Mesothelial cell of epicardium (in vitro differentiated cells): ENCODE data around the gene PADI6. TPM values are rescaled to one million over a fixed set of nuclear protein-coding genes. Genes with fewer than 3 reads are reported as not detected.

Experiments used
- DNase-seq, 2 experiments: peaks; one replicate each; pipeline ENCODE4 v3.0.0; 2021; ENCODE audit warnings: low spot score in 2 of 2; ENCODE audit not compliant: unreplicated experiment in 2 of 2
- H3K27ac Mint-ChIP-seq: 2 replicates; pipeline ENCODE4 v1.8.0; 2021; ENCODE audit warnings: mixed read lengths
- H3K27me3 Mint-ChIP-seq: 2 replicates; pipeline ENCODE4 v1.8.0; 2021; ENCODE audit warnings: low read depth, mixed read lengths
- H3K36me3 Mint-ChIP-seq: 2 replicates; pipeline ENCODE4 v1.8.0; 2021; ENCODE audit warnings: mixed read lengths
- H3K4me1 Mint-ChIP-seq: 2 replicates; pipeline ENCODE4 v1.8.0; 2021; ENCODE audit warnings: mixed read lengths
- H3K4me3 Mint-ChIP-seq: 2 replicates; pipeline ENCODE4 v1.8.0; 2021; ENCODE audit warnings: mild to moderate bottlenecking, moderate library complexity, mixed read lengths
- H3K9me3 Mint-ChIP-seq: 2 replicates; pipeline ENCODE4 v1.8.0; 2021; ENCODE audit warnings: mixed read lengths
- total RNA-seq: library from RNA; stranded (reverse); gene quantifications from 3 replicates; pipeline ENCODE4 v1.2.1, GENCODE V29; 2021
- TF ChIP-seq, protein P1 (sequence below): fragments of 200-600 bp; sonication (generic); IDR thresholded peaks from one replicate; pipeline ENCODE4 v1.5.0; 2021; ENCODE audit warnings: antibody characterized with exemption; ENCODE audit not compliant: unreplicated experiment

Gene PADI6
- total RNA-seq, 1 donor from 2014 or later = not detected

DNA sequence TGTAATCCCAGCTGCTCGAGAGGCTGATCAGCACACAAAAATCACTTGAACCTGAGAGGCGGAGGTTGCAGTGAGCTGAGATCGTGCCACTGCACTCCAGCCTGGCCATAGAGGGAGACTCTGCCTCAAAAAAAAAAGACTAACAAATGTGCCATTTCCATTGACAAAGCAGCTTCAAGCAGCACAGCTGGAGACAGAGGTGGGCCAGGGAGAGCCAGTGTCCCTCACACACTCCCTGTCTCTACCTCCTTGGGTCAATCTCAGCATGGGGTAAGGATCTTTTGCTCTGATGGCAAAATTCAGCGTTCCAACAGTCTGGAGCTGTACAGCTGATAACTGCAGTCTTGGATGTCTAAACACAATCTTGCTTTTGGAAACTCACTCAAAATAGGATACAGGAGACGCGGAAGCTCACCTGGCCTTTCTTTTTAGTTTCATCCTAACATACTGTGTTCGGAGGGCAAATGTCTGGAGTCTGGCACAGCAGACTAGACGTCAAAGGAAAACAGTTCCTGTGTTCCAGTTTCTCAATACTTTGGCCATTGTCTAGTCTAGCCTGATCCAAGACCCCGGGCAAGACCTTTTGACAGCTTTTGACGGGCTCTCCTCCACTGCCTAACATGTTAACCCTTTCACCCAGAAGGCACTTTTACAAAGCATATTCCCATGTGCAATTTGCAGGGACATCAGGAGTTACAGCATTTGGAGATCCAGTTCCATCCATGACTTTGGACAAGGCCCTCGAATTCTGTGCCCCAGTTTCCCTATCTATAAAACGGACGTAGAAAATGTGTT, 64.6 kb downstream of the PADI6 start:
- Mint-ChIP-seq H3K27ac (peak overlapping the region; percentile 71), H3K9me3 (no peaks in the 10 kb centered on the region), H3K4me1 (peaks cover 38% of the 10 kb centered on the region), H3K36me3 (peaks cover 6% of the 10 kb centered on the region), H3K27me3 (peaks cover 3% of the 10 kb centered on the region), H3K4me3 (peak overlapping the region; percentile 73)
- no peak for DNase-seq
- TF ChIP-seq, protein P1, sequence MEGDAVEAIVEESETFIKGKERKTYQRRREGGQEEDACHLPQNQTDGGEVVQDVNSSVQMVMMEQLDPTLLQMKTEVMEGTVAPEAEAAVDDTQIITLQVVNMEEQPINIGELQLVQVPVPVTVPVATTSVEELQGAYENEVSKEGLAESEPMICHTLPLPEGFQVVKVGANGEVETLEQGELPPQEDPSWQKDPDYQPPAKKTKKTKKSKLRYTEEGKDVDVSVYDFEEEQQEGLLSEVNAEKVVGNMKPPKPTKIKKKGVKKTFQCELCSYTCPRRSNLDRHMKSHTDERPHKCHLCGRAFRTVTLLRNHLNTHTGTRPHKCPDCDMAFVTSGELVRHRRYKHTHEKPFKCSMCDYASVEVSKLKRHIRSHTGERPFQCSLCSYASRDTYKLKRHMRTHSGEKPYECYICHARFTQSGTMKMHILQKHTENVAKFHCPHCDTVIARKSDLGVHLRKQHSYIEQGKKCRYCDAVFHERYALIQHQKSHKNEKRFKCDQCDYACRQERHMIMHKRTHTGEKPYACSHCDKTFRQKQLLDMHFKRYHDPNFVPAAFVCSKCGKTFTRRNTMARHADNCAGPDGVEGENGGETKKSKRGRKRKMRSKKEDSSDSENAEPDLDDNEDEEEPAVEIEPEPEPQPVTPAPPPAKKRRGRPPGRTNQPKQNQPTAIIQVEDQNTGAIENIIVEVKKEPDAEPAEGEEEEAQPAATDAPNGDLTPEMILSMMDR = no peak

DNA sequence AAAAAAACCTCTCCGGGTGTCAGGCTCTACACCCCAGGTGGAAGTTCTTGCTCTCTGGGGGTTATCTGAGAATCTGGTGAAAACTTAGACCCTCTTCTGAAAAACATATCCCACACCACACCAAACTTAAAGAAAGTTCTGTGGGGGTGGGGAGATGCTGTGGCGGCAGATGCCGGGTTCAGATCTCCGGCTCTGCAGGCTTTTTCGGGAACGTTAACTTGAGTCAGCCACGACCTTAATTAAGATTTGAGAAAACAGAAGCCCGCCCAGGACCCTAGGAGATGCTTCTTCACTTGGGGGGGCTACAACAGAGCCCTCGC, 65.2 kb downstream of the PADI6 start:
- Mint-ChIP-seq H3K36me3 (peaks cover 3% of the 10 kb centered on the region), H3K4me3 (peak overlapping the region; percentile 73), H3K27ac (peak overlapping the region; percentile 71), H3K9me3 (no peaks in the 10 kb centered on the region), H3K27me3 (peaks cover 6% of the 10 kb centered on the region), H3K4me1 (peaks cover 41% of the 10 kb centered on the region)
- no peak for DNase-seq
- TF ChIP-seq, protein P1 = no peak

DNA sequence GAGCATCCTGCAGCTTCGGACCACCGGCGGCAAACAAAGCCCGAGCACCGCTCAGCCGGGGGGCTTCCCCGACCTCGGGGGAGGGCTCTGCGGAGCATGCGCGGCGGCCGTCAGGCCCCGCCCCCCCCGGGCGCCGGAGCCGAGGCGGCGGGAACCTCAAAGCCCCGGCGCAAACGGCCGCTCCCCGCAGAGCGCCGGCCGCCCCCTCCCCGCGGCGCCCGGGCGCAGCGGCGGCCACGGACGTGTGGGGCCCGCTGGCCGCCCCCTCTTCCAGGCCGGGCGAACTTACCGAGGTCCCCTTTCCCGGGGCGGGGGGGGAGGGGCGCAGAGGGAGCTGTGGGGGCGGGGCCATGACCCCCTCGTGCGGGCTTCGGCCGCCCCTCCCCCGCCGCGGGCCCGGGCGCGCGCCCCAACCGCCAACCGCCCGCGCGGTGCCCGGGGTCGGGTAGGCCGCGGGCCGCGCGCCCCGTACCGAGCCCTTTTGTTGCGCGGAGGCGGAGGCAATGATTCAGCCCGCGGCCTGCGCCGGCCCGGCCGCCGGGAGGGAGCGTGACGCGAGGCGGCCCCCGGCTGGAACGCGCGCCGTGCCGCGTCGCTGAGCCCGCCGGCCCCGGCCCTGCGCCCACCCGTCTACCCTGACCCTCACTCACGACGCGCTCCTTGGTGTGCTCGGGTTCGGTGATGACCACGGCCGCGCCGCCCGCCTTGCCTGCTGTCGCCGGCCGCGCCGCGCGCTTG, 65.8 kb downstream of the PADI6 start:
- peak; percentile 54 to 58 for DNase-seq
- H3K4me1 Mint-ChIP-seq = peaks cover 41% of the 10 kb centered on the region

GRCh38 chr1:17438318-17439249, 66.6 kb downstream of the PADI6 start:
- Mint-ChIP-seq H3K27ac (peak overlapping the region; percentile 98), H3K27me3 (peaks cover 6% of the 10 kb centered on the region), H3K9me3 (no peaks in the 10 kb centered on the region), H3K4me1 (peaks cover 46% of the 10 kb centered on the region), H3K4me3 (peak overlapping the region; percentile 94), H3K36me3 (peaks cover 3% of the 10 kb centered on the region)
- DNase-seq = peak; percentile 38 to 63
- TF ChIP-seq, protein P1 = peak; percentile 14

More for the DNA sequence above, 65.8 kb downstream of the PADI6 start:
- peak overlapping the region; percentile 73 for H3K4me3 Mint-ChIP-seq
- H3K36me3 Mint-ChIP-seq = peaks cover 3% of the 10 kb centered on the region
- peak overlapping the region; percentile 71 for H3K27ac Mint-ChIP-seq
- H3K9me3 Mint-ChIP-seq = no peaks in the 10 kb centered on the region
- TF ChIP-seq, protein P1 = no peak
- peaks cover 6% of the 10 kb centered on the region for H3K27me3 Mint-ChIP-seq
